Measurements from ENCODE around the gene GBF1. TPM values are rescaled to one million over a fixed set of nuclear protein-coding genes. Genes with fewer than 3 reads are reported as not detected.

The GBF1 gene
- total RNA-seq, 4 donors from 2014 or later: 34.0 to 68.3 (median 53.5) TPM

DNA sequence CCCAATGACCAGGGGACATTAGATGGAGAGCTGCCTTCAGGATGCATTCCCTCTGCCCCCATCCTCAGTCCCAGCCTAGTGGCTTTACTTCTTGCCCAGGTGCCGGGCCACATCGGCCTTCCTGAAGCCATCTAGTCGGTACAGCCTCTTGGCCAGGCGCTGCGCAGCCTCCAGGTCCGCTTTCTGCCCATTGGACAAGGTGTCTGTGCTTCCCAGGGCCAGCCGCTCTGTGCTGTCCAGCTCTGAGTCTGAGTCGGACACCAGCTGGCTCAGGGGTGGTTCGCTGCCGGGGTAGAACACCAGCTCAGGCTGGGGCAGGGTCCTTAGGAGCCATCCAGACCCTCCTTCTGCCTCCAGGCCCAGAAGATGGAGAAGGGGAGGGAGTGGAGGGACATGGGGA is 167.0 kb downstream of the GBF1 start:
- DNase-seq: no peak
- no peaks in the 10 kb centered on the region for H3K9me3 ChIP-seq
- TF ChIP-seq, protein P1, sequence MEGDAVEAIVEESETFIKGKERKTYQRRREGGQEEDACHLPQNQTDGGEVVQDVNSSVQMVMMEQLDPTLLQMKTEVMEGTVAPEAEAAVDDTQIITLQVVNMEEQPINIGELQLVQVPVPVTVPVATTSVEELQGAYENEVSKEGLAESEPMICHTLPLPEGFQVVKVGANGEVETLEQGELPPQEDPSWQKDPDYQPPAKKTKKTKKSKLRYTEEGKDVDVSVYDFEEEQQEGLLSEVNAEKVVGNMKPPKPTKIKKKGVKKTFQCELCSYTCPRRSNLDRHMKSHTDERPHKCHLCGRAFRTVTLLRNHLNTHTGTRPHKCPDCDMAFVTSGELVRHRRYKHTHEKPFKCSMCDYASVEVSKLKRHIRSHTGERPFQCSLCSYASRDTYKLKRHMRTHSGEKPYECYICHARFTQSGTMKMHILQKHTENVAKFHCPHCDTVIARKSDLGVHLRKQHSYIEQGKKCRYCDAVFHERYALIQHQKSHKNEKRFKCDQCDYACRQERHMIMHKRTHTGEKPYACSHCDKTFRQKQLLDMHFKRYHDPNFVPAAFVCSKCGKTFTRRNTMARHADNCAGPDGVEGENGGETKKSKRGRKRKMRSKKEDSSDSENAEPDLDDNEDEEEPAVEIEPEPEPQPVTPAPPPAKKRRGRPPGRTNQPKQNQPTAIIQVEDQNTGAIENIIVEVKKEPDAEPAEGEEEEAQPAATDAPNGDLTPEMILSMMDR (IDR thresholded peaks at IDR 0.05): no peak
- intact Hi-C loops (cut with DNase I): no loop called here
- peaks cover 4 to 19% of the 10 kb centered on the region in 2 donors for H3K4me1 ChIP-seq
- no peak overlapping the region for H3K4me3 ChIP-seq (replicated peaks in 1 of 3)
- H3K27me3 ChIP-seq: peaks cover 21% of the 10 kb centered on the region
- 83 to 89% methylated on average over 6 to 10 of the region's 10 CpGs for WGBS, 2 donors
- H3K36me3 ChIP-seq: no peaks in the 10 kb centered on the region
- H3K27ac ChIP-seq: no peak overlapping the region

DNA sequence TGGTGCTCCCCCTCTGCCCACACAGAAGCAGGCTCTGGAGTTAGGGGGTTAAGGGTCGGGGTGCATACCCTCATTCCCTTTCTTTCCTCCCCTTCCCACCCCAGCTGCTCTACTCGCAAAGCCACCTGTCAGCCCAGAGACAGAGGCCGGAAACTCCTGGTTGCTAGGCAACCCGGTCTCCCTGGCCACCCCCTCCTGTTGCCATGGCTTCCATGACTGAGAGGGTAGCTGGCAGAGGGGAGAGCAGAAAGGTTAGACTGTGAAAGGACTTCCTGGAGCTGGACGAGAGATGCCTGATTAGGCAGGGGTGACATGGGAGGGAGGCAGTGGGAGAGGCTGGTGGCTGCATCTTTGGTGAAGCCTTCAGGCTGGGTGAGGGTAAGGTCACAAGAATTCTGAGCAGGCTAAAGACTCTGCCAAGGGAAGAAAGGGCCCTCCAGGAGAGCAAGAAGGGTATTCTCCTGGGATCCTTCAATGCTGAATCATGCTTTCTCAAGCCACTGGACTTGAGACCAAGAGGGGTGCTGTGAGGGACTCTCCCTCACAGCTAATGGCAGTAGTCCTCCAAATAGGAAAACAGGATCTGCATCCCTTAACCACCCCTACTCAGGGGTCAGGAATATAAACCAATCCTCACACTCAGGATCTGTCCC is 167.8 kb downstream of the GBF1 start:
- 16 to 24% methylated on average over 5 of the region's 5 CpGs for WGBS, 2 donors
- peaks cover 21% of the 10 kb centered on the region for H3K27me3 ChIP-seq
- H3K4me3 ChIP-seq (replicated peaks in 1 of 3): no peak overlapping the region
- no peaks in the 10 kb centered on the region for H3K9me3 ChIP-seq
- peaks cover 4 to 19% of the 10 kb centered on the region in 2 donors for H3K4me1 ChIP-seq
- TF ChIP-seq, protein P1 (IDR thresholded peaks at IDR 0.05): no peak
- TF ChIP-seq POLR2A (IDR thresholded peaks at IDR 0.05): no peak
- intact Hi-C loops (cut with DNase I): no loop called here
- no peaks in the 10 kb centered on the region for H3K36me3 ChIP-seq
- no peak overlapping the region for H3K27ac ChIP-seq
- no peak for DNase-seq

DNA sequence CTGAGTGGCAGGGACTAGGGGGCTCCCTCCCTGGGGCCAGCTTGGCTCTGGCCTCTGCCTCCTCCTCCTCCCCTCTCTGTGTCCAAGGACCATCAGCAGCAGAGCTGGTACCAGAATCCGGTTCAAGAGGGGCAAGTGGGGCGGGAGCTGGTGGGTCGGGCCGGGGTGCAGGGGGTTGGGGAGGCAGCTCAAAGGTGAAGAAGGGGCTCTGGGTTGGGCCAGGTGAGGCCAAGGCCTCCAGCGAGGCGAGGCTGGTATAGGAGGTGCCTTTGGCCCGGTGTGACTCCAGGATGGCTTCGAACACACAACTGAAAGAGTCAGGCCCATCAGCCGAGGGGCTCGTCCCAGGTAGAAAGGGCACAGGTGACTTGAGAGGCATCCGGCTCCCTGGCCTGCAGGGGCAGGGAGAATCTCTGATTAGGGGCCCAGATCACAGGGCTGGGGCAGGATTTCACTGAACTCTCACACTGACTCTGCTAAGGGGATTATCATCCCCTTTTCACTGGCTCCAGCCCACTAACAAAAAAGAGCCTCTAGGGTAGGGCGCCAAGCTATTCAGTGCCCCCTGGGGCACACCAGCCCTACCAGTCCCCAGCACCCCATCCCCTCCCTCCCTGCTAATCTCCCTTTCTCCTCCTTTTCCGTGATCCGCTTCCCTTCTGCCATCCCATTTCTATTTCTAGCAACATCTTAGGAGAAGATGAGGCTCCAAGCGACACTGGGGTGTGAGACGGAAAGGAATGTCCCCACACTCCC is 168.7 kb downstream of the GBF1 start:
- Histone ChIP-seq H3K36me3 (no peaks in the 10 kb centered on the region), H3K4me1 (peaks cover 5 to 16% of the 10 kb centered on the region in 2 donors), H3K4me3 (replicated peaks in 1 of 3) (no peak overlapping the region), H3K27ac (no peak overlapping the region), H3K27me3 (peaks cover 16% of the 10 kb centered on the region), H3K9me3 (no peaks in the 10 kb centered on the region)
- intact Hi-C loops (cut with DNase I): no loop called here
- 81% methylated on average over 13 to 16 of the region's 16 CpGs for WGBS, 2 donors
- TF ChIP-seq, protein P1 (IDR thresholded peaks at IDR 0.05): no peak
- TF ChIP-seq POLR2A (IDR thresholded peaks at IDR 0.05): no peak
- no peak for DNase-seq

DNA sequence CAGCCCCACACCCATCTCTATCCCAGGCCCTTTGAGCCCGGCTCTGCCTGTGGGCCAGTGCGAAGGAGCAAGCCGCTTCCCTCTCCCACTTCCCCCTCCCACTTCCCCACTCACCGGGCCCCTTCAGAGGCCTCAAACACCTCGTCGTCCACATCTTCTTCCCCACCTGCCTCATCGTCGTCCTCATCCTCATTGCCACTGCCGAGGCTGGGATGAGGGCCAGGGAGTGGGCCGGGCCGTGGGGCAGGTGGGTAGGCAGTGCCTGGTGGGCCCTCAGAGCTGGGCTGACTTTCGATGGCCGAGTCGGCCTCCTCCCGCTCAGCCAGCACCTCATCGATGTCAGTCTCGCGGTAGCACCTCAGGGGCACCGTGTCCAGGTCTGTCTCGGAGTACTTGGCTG is 169.4 kb downstream of the GBF1 start:
- intact Hi-C loops (cut with DNase I): no loop called here
- Histone ChIP-seq H3K27ac (no peak overlapping the region), H3K27me3 (peaks cover 11% of the 10 kb centered on the region), H3K36me3 (no peaks in the 10 kb centered on the region), H3K4me1 (peaks cover 13 to 20% of the 10 kb centered on the region in 2 donors), H3K4me3 (replicated peaks in 1 of 3) (no peak overlapping the region), H3K9me3 (no peaks in the 10 kb centered on the region)
- DNase-seq: no peak
- 33 to 40% methylated on average over 14 to 19 of the region's 20 CpGs for WGBS, 2 donors
- TF ChIP-seq, protein P1 (IDR thresholded peaks at IDR 0.05): no peak
- TF ChIP-seq POLR2A (IDR thresholded peaks at IDR 0.05): no peak

DNA sequence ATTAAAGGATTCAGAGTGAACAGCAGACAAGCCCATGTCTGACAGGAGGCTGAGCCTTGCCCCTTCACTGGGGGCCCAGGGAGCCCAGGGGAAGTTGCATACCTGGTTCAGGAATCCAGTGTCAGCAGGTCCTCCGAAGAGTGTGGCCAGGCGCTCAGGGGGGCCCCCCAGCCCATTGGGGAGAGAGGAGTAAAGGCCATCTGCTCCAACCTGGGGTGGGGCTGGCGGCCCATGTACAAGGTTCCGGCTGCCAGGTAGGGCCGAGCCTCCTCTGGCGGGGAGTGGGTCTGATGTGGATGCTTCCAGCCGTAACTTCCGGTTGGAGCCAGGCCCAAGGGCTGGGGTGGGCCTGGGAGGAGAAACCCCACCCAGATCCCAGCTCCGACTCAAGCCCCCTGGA is 171.0 kb downstream of the GBF1 start:
- H3K4me3 ChIP-seq (replicated peaks in 1 of 3): no peak overlapping the region
- intact Hi-C loops (cut with DNase I): no loop called here
- no peaks in the 10 kb centered on the region for H3K9me3 ChIP-seq
- TF ChIP-seq POLR2A (IDR thresholded peaks at IDR 0.05): no peak
- TF ChIP-seq, protein P1 (IDR thresholded peaks at IDR 0.05): no peak
- DNase-seq: no peak
- no peaks in the 10 kb centered on the region for H3K36me3 ChIP-seq
- 61 to 88% methylated on average over 5 of the region's 9 CpGs for WGBS, 2 donors
- H3K4me1 ChIP-seq: peaks cover 14 to 17% of the 10 kb centered on the region in 2 donors
- H3K27me3 ChIP-seq: no peaks in the 10 kb centered on the region
- H3K27ac ChIP-seq: no peak overlapping the region

Measured in thyroid gland (tissue), 4 donors.